HG02840 (cell line): Measurements from ENCODE around the gene CAND1.

Source experiments
- ATAC-seq: cut with Tn5 transposase; IDR thresholded peaks from one replicate; pipeline ENCODE4 v1.9.1; 2021; ENCODE audit warnings: mild to moderate bottlenecking, moderate library complexity, moderate number of reproducible peaks; ENCODE audit not compliant: unreplicated experiment, low FRiP score

Gene CAND1

DNA sequence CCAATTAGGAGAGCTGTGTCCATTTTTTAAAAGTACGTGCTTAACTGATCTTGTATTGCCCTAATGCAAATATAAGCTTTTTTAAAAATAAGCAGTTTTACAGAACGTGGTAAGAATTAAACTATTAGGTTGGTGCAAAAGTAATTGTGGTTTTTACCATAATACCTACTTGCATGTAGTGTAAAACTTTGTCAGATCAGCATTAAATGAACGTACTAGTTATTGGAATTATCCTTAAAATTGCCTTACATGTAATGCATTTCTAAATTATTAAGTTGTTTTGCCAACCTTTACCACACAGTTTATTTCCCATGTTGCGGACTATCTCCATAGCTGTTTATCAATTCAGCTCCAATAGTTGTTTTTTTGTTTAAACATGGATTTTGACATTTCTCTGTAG is 10.9 kb downstream of the CAND1 start:
- ATAC-seq: no peak

- ATAC-seq: no peak
Observed at GRCh38 chr12:67280572-67280971, 11.4 kb downstream of the CAND1 start.

DNA sequence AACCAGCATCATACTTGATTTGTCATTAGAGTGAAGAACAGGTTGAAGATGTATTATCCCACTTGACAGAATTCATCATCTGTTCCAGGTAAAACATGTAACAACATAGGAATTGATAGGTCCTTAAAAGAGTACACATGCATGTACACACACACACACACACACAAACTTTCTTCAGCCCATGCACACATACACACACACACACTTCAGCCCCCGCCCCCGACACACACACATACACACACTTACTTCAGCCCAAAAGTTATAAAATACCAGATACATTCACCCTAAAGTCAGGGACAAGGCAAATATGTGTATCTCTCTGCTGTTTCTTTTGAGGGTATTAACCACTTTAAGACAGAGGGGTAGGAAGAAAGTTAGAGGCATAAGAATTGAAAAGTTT is 15.4 kb downstream of the CAND1 start:
- no peak for ATAC-seq

- ATAC-seq: no peak
Observed at GRCh38 chr12:67286257-67286656, 17.1 kb downstream of the CAND1 start.

DNA sequence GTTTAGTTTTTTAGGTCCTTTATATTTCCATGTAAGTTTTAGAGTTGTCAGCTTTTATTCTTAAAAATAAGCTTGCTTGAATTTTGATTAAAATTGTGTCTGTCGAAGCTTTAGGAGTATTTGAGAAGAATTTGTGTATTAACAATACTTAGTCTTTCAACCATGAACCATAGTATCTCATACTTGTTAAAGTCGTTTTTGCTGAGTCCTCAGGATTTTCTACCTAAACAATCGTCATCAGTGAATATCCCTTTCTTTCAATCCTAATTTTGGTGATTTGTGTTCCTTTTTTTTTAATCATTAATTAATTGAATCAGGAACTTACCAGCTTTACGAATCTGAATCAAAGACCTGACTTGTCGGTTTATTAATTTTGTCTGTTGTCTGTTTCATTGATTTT is 18.2 kb downstream of the CAND1 start:
- no peak for ATAC-seq

- ATAC-seq: no peak
Observed at GRCh38 chr12:67288561-67288960, 19.4 kb downstream of the CAND1 start.

- no peak for ATAC-seq
Observed at GRCh38 chr12:67290378-67290777, 21.2 kb downstream of the CAND1 start.

GRCh38 chr12:67299526-67299925 is 30.4 kb downstream of the CAND1 start:
- ATAC-seq: no peak

GRCh38 chr12:67299926-67300325 is 30.8 kb downstream of the CAND1 start:
- no peak for ATAC-seq

DNA sequence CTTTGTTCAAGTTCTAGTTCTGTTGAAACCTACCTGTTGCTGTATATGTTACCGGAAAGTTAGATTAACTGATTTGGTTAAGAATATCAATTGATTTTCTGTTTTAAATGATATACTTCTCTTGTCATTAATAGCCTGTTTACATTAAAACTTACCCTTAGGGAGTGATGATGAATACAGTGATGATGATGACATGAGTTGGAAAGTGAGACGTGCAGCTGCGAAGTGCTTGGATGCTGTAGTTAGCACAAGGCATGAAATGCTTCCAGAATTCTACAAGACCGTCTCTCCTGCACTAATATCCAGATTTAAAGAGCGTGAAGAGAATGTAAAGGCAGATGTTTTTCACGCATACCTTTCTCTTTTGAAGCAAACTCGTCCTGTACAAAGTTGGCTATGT is 33.0 kb downstream of the CAND1 start:
- ATAC-seq: no peak

DNA sequence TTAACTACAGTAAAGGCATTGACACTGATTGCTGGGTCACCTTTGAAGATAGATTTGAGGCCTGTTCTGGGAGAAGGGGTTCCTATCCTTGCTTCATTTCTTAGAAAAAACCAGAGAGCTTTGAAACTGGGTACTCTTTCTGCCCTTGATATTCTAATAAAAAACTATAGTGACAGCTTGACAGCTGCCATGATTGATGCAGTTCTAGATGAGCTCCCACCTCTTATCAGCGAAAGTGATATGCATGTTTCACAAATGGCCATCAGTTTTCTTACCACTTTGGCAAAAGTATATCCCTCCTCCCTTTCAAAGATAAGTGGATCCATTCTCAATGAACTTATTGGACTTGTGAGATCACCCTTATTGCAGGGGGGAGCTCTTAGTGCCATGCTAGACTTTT is 36.4 kb downstream of the CAND1 start:
- no peak for ATAC-seq

- no peak for ATAC-seq
Observed at GRCh38 chr12:67306712-67307111, 37.6 kb downstream of the CAND1 start.

- ATAC-seq: no peak
Observed at GRCh38 chr12:67315661-67316060, 46.5 kb downstream of the CAND1 start.

DNA sequence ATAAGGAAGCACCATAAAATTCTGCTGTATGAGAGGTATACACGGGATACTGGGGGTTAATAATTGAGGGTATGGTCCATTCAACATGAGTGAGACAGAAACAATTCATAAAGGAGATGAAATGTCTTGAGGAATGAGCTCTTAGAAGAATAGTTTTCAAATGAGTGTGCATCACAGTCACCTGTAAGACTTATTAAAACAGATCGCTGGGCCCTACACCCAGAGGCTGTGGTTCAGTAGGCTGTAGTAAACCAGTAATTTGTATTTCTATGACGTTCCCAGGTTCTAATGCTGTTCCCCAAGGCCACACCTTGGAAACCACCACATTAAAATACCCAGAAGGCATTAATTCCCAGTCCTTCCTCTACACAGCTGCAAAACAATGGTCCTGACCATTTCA is 49.6 kb downstream of the CAND1 start:
- ATAC-seq: no peak

DNA sequence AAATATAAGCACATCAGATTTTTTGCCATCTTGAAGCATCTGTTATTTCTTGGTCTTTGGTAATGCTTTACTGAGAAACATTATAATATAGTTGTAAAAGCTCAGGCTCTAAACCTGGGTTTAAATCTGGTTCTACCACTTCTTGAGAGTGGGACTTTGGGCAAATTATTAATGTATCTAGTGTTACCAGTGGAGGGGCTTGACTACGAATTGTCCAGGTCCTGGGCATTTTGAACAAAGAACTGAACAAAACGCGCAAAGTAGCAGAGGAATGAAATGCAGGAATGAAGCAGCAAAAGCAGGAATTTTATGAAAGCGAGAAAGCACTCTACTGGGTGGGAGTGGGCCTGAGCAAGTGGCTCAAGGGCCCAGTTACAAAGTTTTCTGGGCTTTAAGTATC is 50.8 kb downstream of the CAND1 start:
- ATAC-seq: no peak

DNA sequence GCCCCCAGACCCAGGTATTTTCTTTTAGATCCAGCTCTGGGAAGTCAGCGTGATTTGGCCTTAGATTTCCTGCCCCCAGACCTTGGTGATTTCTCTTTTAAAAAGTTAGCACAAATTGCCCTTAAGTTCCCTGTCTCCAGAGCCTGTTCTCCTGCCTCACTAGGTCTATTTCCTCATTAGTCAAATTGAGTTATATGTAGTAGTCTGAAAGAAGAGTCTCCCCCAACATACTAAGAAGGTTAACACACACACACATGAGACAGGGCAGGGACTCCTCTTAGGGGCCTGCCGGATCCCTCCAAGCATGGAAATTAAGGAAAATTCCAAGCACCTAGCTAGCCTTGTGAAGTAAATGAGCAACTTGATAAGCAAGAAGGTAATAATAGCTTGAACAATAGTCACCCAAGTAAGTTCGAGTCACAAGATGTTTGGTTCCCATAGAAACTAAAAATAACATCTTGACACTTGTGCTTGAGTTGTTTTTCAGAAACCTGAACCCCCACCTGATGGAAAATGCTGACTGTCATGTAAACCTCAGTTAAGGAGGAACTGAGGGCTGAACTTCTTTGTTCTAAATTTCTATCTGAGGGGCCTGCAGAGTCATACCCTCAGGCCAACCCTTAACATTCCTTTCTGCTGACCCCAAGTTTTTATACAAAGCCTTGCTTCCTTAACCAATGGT is 51.6 kb downstream of the CAND1 start:
- no peak for ATAC-seq

GRCh38 chr12:67322580-67322979 is 53.4 kb downstream of the CAND1 start:
- ATAC-seq: no peak

DNA sequence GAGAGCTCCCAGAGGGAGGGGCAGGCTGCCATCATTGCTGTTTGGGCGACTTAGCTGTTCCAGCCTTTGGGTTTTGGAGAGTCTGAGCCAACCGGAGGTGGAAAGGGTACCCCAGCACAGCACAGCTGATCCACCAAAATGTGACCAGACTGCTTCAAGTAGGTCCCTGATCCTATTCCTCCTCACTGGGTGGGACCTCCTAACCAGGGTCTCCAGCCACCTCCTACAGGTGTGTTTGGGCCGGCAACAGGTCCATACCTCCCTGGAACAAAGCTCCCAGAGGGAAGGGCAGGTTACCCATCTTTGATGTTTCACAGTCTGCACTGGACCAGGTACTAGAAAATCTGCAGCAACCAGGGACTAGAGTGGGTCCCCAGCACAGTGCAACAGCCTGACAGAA is 53.8 kb downstream of the CAND1 start:
- ATAC-seq: no peak

DNA sequence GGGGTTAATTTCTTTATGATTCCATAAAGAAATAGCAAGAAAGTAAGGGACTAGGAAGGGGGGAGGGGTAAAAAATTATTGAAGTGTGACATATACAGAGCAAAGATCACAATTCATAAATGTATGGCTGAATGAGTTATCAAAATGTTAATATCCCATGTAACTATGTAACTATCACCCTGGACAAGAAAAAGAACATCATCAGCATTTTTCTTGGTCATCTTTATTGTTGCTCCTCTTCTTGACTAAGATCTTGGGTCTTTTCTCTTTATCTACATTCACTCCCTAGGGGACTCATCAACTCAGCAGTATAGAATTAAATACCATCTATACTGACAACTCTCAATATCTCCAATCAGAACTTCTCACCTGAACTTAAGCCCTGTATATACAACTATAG is 57.5 kb downstream of the CAND1 start:
- no peak for ATAC-seq

DNA sequence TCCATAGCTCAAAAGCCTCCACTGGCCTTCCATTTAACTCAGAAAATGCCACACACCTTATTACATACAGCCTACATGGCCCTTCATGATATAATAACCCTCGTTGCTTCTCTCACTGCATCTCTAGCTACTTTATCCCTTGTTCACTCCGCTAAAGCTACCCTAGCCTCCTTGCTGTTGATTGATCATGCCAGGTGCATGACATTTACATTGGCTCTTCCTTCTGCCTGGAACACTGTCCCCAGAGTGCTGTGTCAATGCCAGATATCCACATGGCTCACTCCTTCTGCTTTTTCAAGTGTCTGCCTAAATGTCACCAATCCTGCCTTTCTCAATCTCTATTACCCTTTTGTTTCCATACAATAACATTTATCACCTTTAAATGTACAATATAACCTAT is 58.3 kb downstream of the CAND1 start:
- ATAC-seq: no peak

- no peak for ATAC-seq
Observed at GRCh38 chr12:67331123-67331522, 62.0 kb downstream of the CAND1 start.

GRCh38 chr12:67331828-67332227 is 62.7 kb downstream of the CAND1 start:
- no peak for ATAC-seq

- ATAC-seq: no peak
Observed at GRCh38 chr12:67333649-67334048, 64.5 kb downstream of the CAND1 start.
